Measurements from ENCODE around the gene PARD3.

PARD3 gene

DNA sequence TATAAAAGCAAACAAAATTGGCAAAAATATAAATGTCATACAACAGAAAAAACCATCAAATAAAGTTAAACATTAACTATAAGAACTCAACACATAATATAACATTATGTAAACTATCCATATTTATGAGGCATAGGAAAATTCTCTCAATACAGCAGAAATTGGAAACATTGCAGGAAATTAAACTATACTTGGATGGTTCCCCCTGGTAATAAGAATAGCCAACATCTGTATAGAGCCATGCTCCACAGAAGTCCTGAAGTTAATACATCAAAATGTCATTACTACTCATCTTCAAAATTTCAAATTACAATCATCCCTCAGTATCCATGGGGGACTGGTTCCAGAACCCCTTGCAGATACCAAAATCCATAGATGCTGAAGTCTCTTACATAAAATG lies 350.5 kb downstream of the PARD3 start:
- H3K18ac ChIP-seq (ENCODE audit: low read length) = no peak overlapping the region
- H3K79me2 ChIP-seq (ENCODE audit: control insufficient read depth, insufficient read depth, low read length, poor library complexity) = no peaks in the 10 kb centered on the region
- H3K79me1 ChIP-seq (ENCODE audit: low read length) = no peaks in the 10 kb centered on the region
- no peak overlapping the region for H2AFZ ChIP-seq (ENCODE audit: insufficient read depth, low read length, poor library complexity)
- no peak overlapping the region for H2BK120ac ChIP-seq (ENCODE audit: insufficient read depth, low read length, poor library complexity)
- no peak overlapping the region for H2BK12ac ChIP-seq (ENCODE audit: low read length)
- H4K8ac ChIP-seq (ENCODE audit: low read depth, low read length) = no peak overlapping the region
- no peak overlapping the region for H4K12ac ChIP-seq (ENCODE audit: low read depth, low read length)
- H3K27ac ChIP-seq (ENCODE audit: low read depth, low read length) = no peak overlapping the region
- no peaks in the 10 kb centered on the region for H3K27me3 ChIP-seq (ENCODE audit: insufficient read depth, low read length)
- no peak for DNase-seq
- H3K4me3 ChIP-seq (ENCODE audit: low read depth, low read length) = no peak overlapping the region
- H2AK5ac ChIP-seq (ENCODE audit: low read length) = no peak overlapping the region
- no peaks in the 10 kb centered on the region for H3K4me1 ChIP-seq (ENCODE audit: control insufficient read depth in 1 of 2, insufficient read depth in 2 of 2, low read length in 2 of 2)
- no peaks in the 10 kb centered on the region for H3K9me3 ChIP-seq (ENCODE audit: insufficient read depth, low read depth, low read length)
- no peaks in the 10 kb centered on the region for H3K36me3 ChIP-seq (ENCODE audit: control insufficient read depth in 1 of 2, insufficient read depth in 2 of 2, low read length in 2 of 2)
- no peak overlapping the region for H3K4ac ChIP-seq (ENCODE audit: low read depth, low read length)
- H4K91ac ChIP-seq (ENCODE audit: low read depth, low read length) = no peak overlapping the region
- H3K4me2 ChIP-seq (ENCODE audit: low read length) = no peak overlapping the region
- no peak overlapping the region for H3K23ac ChIP-seq (ENCODE audit: low read length)
- no peak overlapping the region for H3K9ac ChIP-seq (ENCODE audit: low read length)
- no peak overlapping the region for H3K14ac ChIP-seq (ENCODE audit: low read length)
- H2BK5ac ChIP-seq (ENCODE audit: low read depth, low read length, poor library complexity) = no peak overlapping the region

- H3K27me3 ChIP-seq (ENCODE audit: insufficient read depth, low read length) = no peaks in the 10 kb centered on the region
- no peak overlapping the region for H2AFZ ChIP-seq (ENCODE audit: insufficient read depth, low read length, poor library complexity)
- H3K9ac ChIP-seq (ENCODE audit: low read length) = no peak overlapping the region
- no peak overlapping the region for H2BK12ac ChIP-seq (ENCODE audit: low read length)
- no peaks in the 10 kb centered on the region for H3K9me3 ChIP-seq (ENCODE audit: insufficient read depth, low read depth, low read length)
- no peaks in the 10 kb centered on the region for H3K36me3 ChIP-seq (ENCODE audit: control insufficient read depth in 1 of 2, insufficient read depth in 2 of 2, low read length in 2 of 2)
- H2BK5ac ChIP-seq (ENCODE audit: low read depth, low read length, poor library complexity) = no peak overlapping the region
- no peaks in the 10 kb centered on the region for H3K4me1 ChIP-seq (ENCODE audit: control insufficient read depth in 1 of 2, insufficient read depth in 2 of 2, low read length in 2 of 2)
- no peak overlapping the region for H3K14ac ChIP-seq (ENCODE audit: low read length)
- H3K79me1 ChIP-seq (ENCODE audit: low read length) = no peaks in the 10 kb centered on the region
- H3K4me3 ChIP-seq (ENCODE audit: low read depth, low read length) = no peak overlapping the region
- H3K23ac ChIP-seq (ENCODE audit: low read length) = no peak overlapping the region
- H3K79me2 ChIP-seq (ENCODE audit: control insufficient read depth, insufficient read depth, low read length, poor library complexity) = no peaks in the 10 kb centered on the region
- H4K91ac ChIP-seq (ENCODE audit: low read depth, low read length) = no peak overlapping the region
- DNase-seq = no peak
- H3K18ac ChIP-seq (ENCODE audit: low read length) = no peak overlapping the region
- no peak overlapping the region for H3K4me2 ChIP-seq (ENCODE audit: low read length)
- no peak overlapping the region for H4K8ac ChIP-seq (ENCODE audit: low read depth, low read length)
- no peak overlapping the region for H3K4ac ChIP-seq (ENCODE audit: low read depth, low read length)
- H2AK5ac ChIP-seq (ENCODE audit: low read length) = no peak overlapping the region
- no peak overlapping the region for H4K12ac ChIP-seq (ENCODE audit: low read depth, low read length)
- H2BK120ac ChIP-seq (ENCODE audit: insufficient read depth, low read length, poor library complexity) = no peak overlapping the region
- no CpG with 5 or more reads among the region's 3 CpGs for WGBS (ENCODE audit: extremely low coverage, insufficient coverage, insufficient read length)
- H3K27ac ChIP-seq (ENCODE audit: low read depth, low read length) = no peak overlapping the region
Observed at GRCh38 chr10:34464000-34464399, 351.1 kb downstream of the PARD3 start.

- WGBS (ENCODE audit: extremely low coverage, insufficient coverage, insufficient read length) = 86% methylated on average over 1 of the region's 1 CpG
- H4K91ac ChIP-seq (ENCODE audit: low read depth, low read length) = no peak overlapping the region
- no peak overlapping the region for H3K9ac ChIP-seq (ENCODE audit: low read length)
- H3K27ac ChIP-seq (ENCODE audit: low read depth, low read length) = no peak overlapping the region
- H3K23ac ChIP-seq (ENCODE audit: low read length) = no peak overlapping the region
- no peak overlapping the region for H3K14ac ChIP-seq (ENCODE audit: low read length)
- no peak overlapping the region for H3K4ac ChIP-seq (ENCODE audit: low read depth, low read length)
- no peak overlapping the region for H3K18ac ChIP-seq (ENCODE audit: low read length)
- H2BK12ac ChIP-seq (ENCODE audit: low read length) = no peak overlapping the region
- H2BK5ac ChIP-seq (ENCODE audit: low read depth, low read length, poor library complexity) = no peak overlapping the region
- no peak overlapping the region for H3K4me2 ChIP-seq (ENCODE audit: low read length)
- H4K8ac ChIP-seq (ENCODE audit: low read depth, low read length) = no peak overlapping the region
- no peak overlapping the region for H2AK5ac ChIP-seq (ENCODE audit: low read length)
- no peak overlapping the region for H3K4me3 ChIP-seq (ENCODE audit: low read depth, low read length)
- no peaks in the 10 kb centered on the region for H3K27me3 ChIP-seq (ENCODE audit: insufficient read depth, low read length)
- no peak overlapping the region for H2BK120ac ChIP-seq (ENCODE audit: insufficient read depth, low read length, poor library complexity)
- no peak for DNase-seq
- no peaks in the 10 kb centered on the region for H3K36me3 ChIP-seq (ENCODE audit: control insufficient read depth in 1 of 2, insufficient read depth in 2 of 2, low read length in 2 of 2)
- no peaks in the 10 kb centered on the region for H3K79me1 ChIP-seq (ENCODE audit: low read length)
- H3K79me2 ChIP-seq (ENCODE audit: control insufficient read depth, insufficient read depth, low read length, poor library complexity) = no peaks in the 10 kb centered on the region
- H3K4me1 ChIP-seq (ENCODE audit: control insufficient read depth in 1 of 2, insufficient read depth in 2 of 2, low read length in 2 of 2) = no peaks in the 10 kb centered on the region
- no peak overlapping the region for H4K12ac ChIP-seq (ENCODE audit: low read depth, low read length)
- no peak overlapping the region for H2AFZ ChIP-seq (ENCODE audit: insufficient read depth, low read length, poor library complexity)
- no peaks in the 10 kb centered on the region for H3K9me3 ChIP-seq (ENCODE audit: insufficient read depth, low read depth, low read length)
Observed at GRCh38 chr10:34462993-34463392, 352.1 kb downstream of the PARD3 start.

DNA sequence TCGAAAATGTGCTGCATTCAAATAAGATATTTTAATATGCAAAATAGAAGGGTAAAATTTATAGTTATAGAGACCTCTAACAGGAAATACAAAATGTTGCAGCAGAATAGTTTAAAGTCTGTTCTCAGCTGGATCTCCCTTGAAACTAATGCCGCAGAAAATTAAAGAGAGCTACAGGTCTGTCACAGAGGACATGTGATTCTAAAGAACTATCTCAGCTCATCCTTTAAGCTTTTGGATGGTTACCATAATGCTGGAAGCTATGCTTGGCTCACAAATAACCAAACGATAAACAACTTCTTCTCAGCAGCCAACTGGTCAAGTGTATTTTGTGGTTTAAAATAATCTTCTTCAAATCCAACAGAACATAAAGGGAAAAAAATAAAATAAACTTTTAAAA lies 353.0 kb downstream of the PARD3 start:
- H3K4me1 ChIP-seq (ENCODE audit: control insufficient read depth in 1 of 2, insufficient read depth in 2 of 2, low read length in 2 of 2) = no peaks in the 10 kb centered on the region
- no peak overlapping the region for H3K4me3 ChIP-seq (ENCODE audit: low read depth, low read length)
- no peaks in the 10 kb centered on the region for H3K36me3 ChIP-seq (ENCODE audit: control insufficient read depth in 1 of 2, insufficient read depth in 2 of 2, low read length in 2 of 2)
- no peaks in the 10 kb centered on the region for H3K27me3 ChIP-seq (ENCODE audit: insufficient read depth, low read length)
- no peak overlapping the region for H4K91ac ChIP-seq (ENCODE audit: low read depth, low read length)
- H3K27ac ChIP-seq (ENCODE audit: low read depth, low read length) = no peak overlapping the region
- H3K79me1 ChIP-seq (ENCODE audit: low read length) = no peaks in the 10 kb centered on the region
- no peak overlapping the region for H2BK5ac ChIP-seq (ENCODE audit: low read depth, low read length, poor library complexity)
- no peak overlapping the region for H3K18ac ChIP-seq (ENCODE audit: low read length)
- H2BK12ac ChIP-seq (ENCODE audit: low read length) = no peak overlapping the region
- no peaks in the 10 kb centered on the region for H3K79me2 ChIP-seq (ENCODE audit: control insufficient read depth, insufficient read depth, low read length, poor library complexity)
- no peak overlapping the region for H4K12ac ChIP-seq (ENCODE audit: low read depth, low read length)
- H3K9ac ChIP-seq (ENCODE audit: low read length) = no peak overlapping the region
- H3K14ac ChIP-seq (ENCODE audit: low read length) = no peak overlapping the region
- H2AFZ ChIP-seq (ENCODE audit: insufficient read depth, low read length, poor library complexity) = no peak overlapping the region
- no peak overlapping the region for H3K4me2 ChIP-seq (ENCODE audit: low read length)
- H4K8ac ChIP-seq (ENCODE audit: low read depth, low read length) = no peak overlapping the region
- no peak overlapping the region for H3K4ac ChIP-seq (ENCODE audit: low read depth, low read length)
- DNase-seq = no peak
- WGBS (ENCODE audit: extremely low coverage, insufficient coverage, insufficient read length) = no CpG with 5 or more reads among the region's 3 CpGs
- H2AK5ac ChIP-seq (ENCODE audit: low read length) = no peak overlapping the region
- H3K9me3 ChIP-seq (ENCODE audit: insufficient read depth, low read depth, low read length) = no peaks in the 10 kb centered on the region
- no peak overlapping the region for H2BK120ac ChIP-seq (ENCODE audit: insufficient read depth, low read length, poor library complexity)
- no peak overlapping the region for H3K23ac ChIP-seq (ENCODE audit: low read length)

Measured in trophoblast cell (in vitro differentiated cells and primary cell).